HFF-Myc (cell line): Measurements from ENCODE around the gene C14orf180.
A peak's percentile ranks its signal among the peaks of the same experiment; 100 is the strongest.

Experiments used
- DNase-seq: peaks from one replicate; pipeline ENCODE4 v3.0.0-alpha.2; 2011; ENCODE audit warnings: low read depth; ENCODE audit errors: extremely low read depth
- H3K4me3 ChIP-seq: replicated peaks from 2 replicates; pipeline ENCODE4 v1.5.1; 2011; ENCODE audit warnings: low read depth, mild to moderate bottlenecking, control low read depth, low read length
- TF ChIP-seq, protein P1 (sequence below): IDR thresholded peaks from 2 replicates; pipeline ENCODE4 v1.5.1; 2012; ENCODE audit warnings: mild to moderate bottlenecking, low read depth, low read length, control low read depth; ENCODE audit errors: missing control alignments

Gene C14orf180

DNA sequence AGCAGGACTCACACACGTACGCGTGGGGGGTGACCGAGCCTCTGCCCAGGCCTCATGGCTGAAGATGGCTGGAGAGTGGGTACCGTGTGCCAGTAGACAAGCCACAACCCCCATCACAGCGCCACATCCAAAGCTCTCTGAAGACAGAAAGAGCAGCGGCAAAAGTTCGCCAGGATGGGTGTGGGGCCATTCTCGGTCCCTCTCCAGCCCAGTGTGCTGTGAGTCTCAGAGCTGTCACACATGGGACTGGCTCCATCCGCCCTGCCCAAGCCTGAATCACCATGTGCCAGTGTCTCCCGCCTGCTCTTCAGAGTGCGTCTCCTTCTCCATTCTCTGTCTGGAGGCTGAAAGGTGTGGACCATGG lies 19.3 kb downstream of the C14orf180 start:
- TF ChIP-seq, protein P1, sequence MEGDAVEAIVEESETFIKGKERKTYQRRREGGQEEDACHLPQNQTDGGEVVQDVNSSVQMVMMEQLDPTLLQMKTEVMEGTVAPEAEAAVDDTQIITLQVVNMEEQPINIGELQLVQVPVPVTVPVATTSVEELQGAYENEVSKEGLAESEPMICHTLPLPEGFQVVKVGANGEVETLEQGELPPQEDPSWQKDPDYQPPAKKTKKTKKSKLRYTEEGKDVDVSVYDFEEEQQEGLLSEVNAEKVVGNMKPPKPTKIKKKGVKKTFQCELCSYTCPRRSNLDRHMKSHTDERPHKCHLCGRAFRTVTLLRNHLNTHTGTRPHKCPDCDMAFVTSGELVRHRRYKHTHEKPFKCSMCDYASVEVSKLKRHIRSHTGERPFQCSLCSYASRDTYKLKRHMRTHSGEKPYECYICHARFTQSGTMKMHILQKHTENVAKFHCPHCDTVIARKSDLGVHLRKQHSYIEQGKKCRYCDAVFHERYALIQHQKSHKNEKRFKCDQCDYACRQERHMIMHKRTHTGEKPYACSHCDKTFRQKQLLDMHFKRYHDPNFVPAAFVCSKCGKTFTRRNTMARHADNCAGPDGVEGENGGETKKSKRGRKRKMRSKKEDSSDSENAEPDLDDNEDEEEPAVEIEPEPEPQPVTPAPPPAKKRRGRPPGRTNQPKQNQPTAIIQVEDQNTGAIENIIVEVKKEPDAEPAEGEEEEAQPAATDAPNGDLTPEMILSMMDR, result no peak
- H3K4me3 ChIP-seq, result no peak overlapping the region
- no peak for DNase-seq

DNA sequence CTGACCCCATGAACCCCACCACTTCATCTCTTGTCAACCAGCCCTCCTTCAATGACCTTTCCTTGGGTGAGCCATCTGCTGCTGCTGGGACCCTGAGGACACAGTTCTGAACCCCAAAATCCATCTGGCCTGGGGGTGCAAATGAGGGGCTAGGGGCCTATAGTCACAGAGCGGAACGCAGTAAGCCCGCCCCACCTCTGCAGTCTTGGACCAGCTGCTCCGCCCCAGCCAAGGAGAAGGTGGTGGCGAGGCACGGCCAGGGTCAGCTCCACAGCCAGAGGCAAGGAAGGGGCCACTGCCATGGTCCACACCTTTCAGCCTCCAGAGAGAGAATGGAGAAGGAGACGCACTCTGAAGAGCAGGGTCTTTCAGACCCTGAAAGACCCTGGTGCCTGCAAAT lies 19.9 kb downstream of the C14orf180 start:
- no peak for DNase-seq
- no peak overlapping the region for H3K4me3 ChIP-seq
- TF ChIP-seq, protein P1, result no peak

DNA sequence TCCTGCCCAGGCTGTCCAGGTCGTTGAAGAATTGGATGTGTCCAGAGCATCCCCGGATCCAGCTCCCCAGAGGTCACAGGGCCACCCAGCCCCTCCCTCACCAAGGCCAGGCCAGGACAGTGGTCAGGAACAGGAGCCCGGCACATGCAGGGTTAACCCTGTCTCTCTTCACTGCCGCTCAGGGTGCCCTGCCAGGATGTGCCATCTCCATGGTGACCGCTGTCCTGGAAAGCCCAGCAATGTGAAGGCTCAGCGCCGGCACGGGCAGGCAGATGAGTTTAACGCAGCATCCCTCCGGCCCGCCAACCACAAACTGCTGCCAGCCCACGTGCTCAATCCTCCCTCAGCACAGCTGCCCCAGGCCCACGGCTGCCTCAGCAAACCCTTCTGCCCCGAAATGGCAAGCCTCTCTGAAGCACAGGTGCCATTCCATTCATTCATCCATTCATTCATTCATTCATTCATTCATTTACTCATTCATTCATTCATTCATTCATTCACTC lies 20.6 kb downstream of the C14orf180 start:
- TF ChIP-seq, protein P1, result no peak
- peak; percentile 5 for DNase-seq
- H3K4me3 ChIP-seq, result no peak overlapping the region

DNA sequence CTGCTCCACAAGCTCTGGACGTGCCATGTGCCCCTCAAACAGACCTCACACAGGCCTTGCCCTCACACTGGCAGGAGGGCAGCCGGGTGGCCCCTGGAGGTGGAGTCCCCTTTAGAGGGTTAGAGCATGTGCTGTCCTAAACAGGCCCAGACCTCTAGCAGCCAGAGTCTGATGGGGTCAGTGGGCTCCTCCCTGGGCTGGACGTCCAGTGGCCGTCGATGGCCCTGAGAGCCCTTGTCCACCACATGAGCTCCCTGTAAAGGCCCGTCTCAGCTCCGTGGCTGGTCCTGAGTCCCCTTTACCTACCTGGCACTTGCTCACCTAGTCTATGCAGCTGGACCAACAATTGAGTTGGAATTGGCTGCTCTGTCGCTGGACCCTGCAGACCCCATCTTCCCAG lies 21.2 kb downstream of the C14orf180 start:
- DNase-seq, result no peak
- H3K4me3 ChIP-seq, result no peak overlapping the region

DNA sequence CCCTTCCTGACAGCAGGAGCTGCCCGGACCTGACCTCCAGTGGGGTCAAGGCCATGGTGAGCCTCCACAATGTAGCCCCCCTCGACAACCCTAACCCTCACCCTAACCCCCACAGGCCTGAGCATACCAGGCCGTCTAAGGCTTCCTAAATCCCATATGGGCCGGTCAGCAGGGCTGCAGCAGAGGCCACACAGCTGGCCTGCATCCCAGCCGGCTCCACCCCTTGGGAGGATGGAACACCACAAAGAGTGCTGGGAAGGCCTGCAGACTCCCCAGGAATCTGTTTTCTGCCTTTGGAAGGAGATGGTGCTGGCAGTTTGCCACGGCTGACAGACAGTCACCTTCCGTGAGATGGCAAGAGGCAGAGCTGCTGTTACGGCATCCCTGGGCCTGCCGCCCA lies 22.2 kb downstream of the C14orf180 start:
- DNase-seq, result no peak
- TF ChIP-seq, protein P1, result no peak
- no peak overlapping the region for H3K4me3 ChIP-seq

More for the DNA sequence above, 21.2 kb downstream of the C14orf180 start:
- TF ChIP-seq, protein P1, result no peak

DNA sequence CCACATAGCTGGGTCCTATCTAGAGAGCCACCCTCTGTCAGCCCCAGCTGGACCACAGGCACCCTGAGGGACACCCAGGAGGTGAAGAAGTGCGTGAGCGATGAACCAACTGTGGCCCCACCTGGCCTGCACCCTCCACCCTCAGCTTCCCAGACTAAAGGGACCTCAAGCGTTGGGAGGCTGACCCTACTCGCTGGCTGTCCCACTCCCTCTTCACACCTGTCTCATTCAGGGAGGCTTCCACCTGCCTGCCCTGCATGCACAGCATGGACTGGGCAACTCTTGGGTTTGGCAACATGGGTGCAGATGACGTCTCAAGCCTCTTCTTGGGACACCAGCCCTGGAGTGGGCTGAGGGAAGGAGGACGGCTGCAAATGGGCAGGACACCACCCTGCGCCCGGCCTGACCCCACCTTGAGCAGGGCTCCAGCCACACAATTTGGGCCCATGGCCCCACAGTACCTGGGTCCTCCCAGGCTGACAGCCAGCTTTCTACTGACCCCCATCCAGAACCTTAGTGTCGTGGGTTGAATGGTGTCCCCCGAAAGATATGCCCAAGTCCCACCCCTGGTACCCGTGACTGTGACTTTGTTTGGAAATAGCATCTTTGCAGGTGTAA lies 22.9 kb downstream of the C14orf180 start:
- no peak overlapping the region for H3K4me3 ChIP-seq
- TF ChIP-seq, protein P1, result no peak
- no peak for DNase-seq

DNA sequence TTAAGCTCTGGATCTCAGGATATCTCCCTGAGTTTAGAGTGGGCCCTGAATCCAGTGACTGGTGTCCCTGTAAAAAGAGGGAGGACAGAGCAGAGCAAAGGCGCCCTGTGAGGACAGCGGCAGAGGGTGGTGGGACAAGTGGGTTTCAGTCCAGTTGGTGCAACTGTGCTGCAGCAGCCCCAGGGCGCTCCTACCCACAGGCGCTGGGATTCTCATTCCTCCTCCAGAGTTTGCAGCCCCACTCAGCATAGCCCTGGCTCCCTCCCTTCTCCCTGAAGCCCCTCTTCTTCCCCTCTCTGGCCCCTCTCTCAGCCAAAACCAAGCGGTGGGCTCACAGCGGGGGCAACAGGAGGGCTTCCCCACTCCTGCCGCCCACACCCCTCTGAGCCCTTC lies 23.4 kb downstream of the C14orf180 start:
- no peak for DNase-seq
- TF ChIP-seq, protein P1, result no peak
- H3K4me3 ChIP-seq, result no peak overlapping the region
